MG63 (cell line): ENCODE measurements around the gene ADGRG6. TPM values are rescaled to one million over a fixed set of nuclear protein-coding genes. Genes with fewer than 3 reads are reported as not detected.

Experiments
- DNase-seq: peaks from one replicate; pipeline ENCODE4 v3.0.0-alpha.2; 2020
- H3K27me3 ChIP-seq: fragments of 250-450 bp; sonication (Bioruptor Pico); 2 replicates; pipeline ENCODE4 v1.5.1; 2020; ENCODE audit warnings: mild to moderate bottlenecking, moderate library complexity
- H3K36me3 ChIP-seq: fragments of 250-450 bp; sonication (Bioruptor Pico); 2 replicates; pipeline ENCODE4 v1.5.1; 2020; ENCODE audit warnings: mild to moderate bottlenecking, moderate library complexity
- H3K4me3 ChIP-seq: fragments of 250-450 bp; sonication (Bioruptor Pico); 2 replicates; pipeline ENCODE4 v1.5.1; 2020; ENCODE audit warnings: mild to moderate bottlenecking, moderate library complexity
- H3K9me3 ChIP-seq: fragments of 250-450 bp; sonication (Bioruptor Pico); 2 replicates; pipeline ENCODE4 v1.5.1; 2020; ENCODE audit warnings: mild to moderate bottlenecking, moderate library complexity
- total RNA-seq: library from RNA; depleted of rRNA; stranded (reverse); fragments of >200 nt; shearing (Covaris generic); gene quantifications from 2 replicates; pipeline ENCODE4 v1.2.3, GENCODE V29; 2014; ENCODE audit warnings: low replicate concordance; rRNA removed

Gene ADGRG6
- total RNA-seq = 0.64 and 0.99 TPM in 2 replicates

- peaks cover 3% of the 10 kb centered on the region for H3K9me3 ChIP-seq
- no peaks in the 10 kb centered on the region for H3K36me3 ChIP-seq
- peak within 1 kb of the TSS; percentile 63 for H3K4me3 ChIP-seq
- H3K27me3 ChIP-seq = no peaks in the 10 kb centered on the region
- peak; percentile 56 for DNase-seq
Observed at GRCh38 chr6:142301651-142302391, at the start of gene ADGRG6. ADGRG6 (plus strand) TSS chr6:142302007; CDS start chr6:142302330, 323 bp downstream.

GRCh38 chr6:142254513-142254912, 47.3 kb upstream of the ADGRG6 start:
- no peak for DNase-seq
- Histone ChIP-seq H3K36me3 (no peaks in the 10 kb centered on the region), H3K4me3 (no peak overlapping the region), H3K27me3 (no peaks in the 10 kb centered on the region), H3K9me3 (no peaks in the 10 kb centered on the region)

- DNase-seq = no peak
Observed at GRCh38 chr6:142255785-142256184, 46.0 kb upstream of the ADGRG6 start.

GRCh38 chr6:142258305-142258704, 43.5 kb upstream of the ADGRG6 start:
- Histone ChIP-seq H3K9me3 (0 out of 2 replicates have a peak, but pooled peaks cover 2% of the 10 kb centered on the region), H3K4me3 (no peak overlapping the region), H3K36me3 (no peaks in the 10 kb centered on the region), H3K27me3 (no peaks in the 10 kb centered on the region)
- no peak for DNase-seq

More at GRCh38 chr6:142255785-142256184, 46.0 kb upstream of the ADGRG6 start:
- no peaks in the 10 kb centered on the region for H3K27me3 ChIP-seq
- no peaks in the 10 kb centered on the region for H3K36me3 ChIP-seq
- H3K9me3 ChIP-seq = no peaks in the 10 kb centered on the region
- no peak overlapping the region for H3K4me3 ChIP-seq

DNA sequence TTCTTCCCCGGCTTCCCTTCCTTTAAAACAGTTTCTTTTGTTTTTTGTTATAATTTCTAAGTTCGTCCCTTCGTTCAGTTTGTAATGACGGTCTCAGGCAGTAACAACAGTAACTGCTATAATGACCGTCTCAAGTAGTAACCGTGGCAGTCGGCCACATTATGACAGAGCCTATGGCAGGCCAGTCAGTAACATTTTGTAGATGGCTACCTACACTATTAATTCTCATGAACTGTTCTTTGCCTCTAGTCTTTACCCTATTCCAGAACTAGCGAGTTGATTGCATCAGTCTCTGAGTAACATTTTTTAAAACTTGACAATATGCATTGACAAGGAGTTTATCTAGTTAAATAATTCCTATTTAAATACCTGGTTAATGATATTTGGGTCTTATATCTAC, 43.0 kb upstream of the ADGRG6 start:
- H3K27me3 ChIP-seq = no peaks in the 10 kb centered on the region
- H3K36me3 ChIP-seq = no peaks in the 10 kb centered on the region
- DNase-seq = no peak
- H3K9me3 ChIP-seq = 0 out of 2 replicates have a peak, but pooled peaks cover 2% of the 10 kb centered on the region
- no peak overlapping the region for H3K4me3 ChIP-seq

- no peak for DNase-seq
- Histone ChIP-seq H3K4me3 (no peak overlapping the region), H3K9me3 (0 out of 2 replicates have a peak, but pooled peaks cover 2% of the 10 kb centered on the region)
Observed at GRCh38 chr6:142260748-142261147, 41.1 kb upstream of the ADGRG6 start.

DNA sequence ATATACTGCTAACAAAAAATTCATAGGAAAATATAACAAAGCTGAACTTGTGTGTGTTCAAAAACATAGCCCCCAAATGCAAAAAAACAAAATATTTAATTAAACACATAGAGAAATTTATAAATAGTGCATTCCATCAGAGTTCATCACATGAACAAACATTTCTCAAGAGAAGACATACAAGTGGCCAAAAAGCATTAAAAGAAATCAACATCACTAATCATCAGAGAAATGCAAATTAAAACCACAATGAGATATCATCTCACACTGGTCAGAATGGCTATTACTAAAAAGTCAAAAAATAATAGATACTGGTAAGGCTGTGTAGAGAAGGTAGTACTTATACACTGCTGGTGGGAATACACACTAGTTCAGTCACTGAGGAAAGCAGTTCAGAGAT, 39.6 kb upstream of the ADGRG6 start:
- H3K4me3 ChIP-seq = no peak overlapping the region
- no peak for DNase-seq
- H3K36me3 ChIP-seq = no peaks in the 10 kb centered on the region
- 0 out of 2 replicates have a peak, but pooled peaks cover 2% of the 10 kb centered on the region for H3K9me3 ChIP-seq
- H3K27me3 ChIP-seq = no peaks in the 10 kb centered on the region; the same call in 1 of the 2 replicates

More at GRCh38 chr6:142260748-142261147, 41.1 kb upstream of the ADGRG6 start:
- no peaks in the 10 kb centered on the region; the same call in 1 of the 2 replicates for H3K27me3 ChIP-seq
- H3K36me3 ChIP-seq = no peaks in the 10 kb centered on the region

DNA sequence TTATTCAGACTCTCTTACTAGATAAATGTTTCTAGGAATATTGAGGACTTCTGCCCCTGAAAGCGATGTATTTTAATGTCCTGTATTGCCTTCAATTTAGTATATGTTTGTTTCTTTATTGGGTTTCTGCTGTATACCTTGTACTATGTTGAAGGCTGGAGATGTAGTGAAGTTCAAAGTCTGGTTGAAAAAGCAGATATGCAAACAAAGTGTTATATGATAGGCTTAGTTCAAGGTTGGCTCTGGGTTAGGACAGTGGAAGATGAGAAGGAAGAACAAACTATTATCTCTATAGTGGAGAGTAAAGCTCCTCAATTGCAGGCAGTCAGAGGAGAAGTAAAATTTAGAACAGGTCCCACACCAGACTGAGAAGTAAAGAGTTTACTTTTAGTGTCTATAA, 36.3 kb upstream of the ADGRG6 start:
- Histone ChIP-seq H3K27me3 (no peaks in the 10 kb centered on the region; the same call in 1 of the 2 replicates), H3K4me3 (no peak overlapping the region), H3K36me3 (no peaks in the 10 kb centered on the region), H3K9me3 (0 out of 2 replicates have a peak, but pooled peaks cover 2% of the 10 kb centered on the region)
- DNase-seq = no peak

- Histone ChIP-seq H3K9me3 (0 out of 2 replicates have a peak, but pooled peaks cover 2% of the 10 kb centered on the region), H3K27me3 (no peaks in the 10 kb centered on the region; the same call in 1 of the 2 replicates)
Observed at GRCh38 chr6:142266060-142266459, 35.7 kb upstream of the ADGRG6 start.

GRCh38 chr6:142271476-142271875, 30.3 kb upstream of the ADGRG6 start:
- no peak for DNase-seq
- Histone ChIP-seq H3K27me3 (no peaks in the 10 kb centered on the region), H3K4me3 (no peak overlapping the region), H3K9me3 (no peaks in the 10 kb centered on the region), H3K36me3 (no peaks in the 10 kb centered on the region)

More at GRCh38 chr6:142266060-142266459, 35.7 kb upstream of the ADGRG6 start:
- no peak for DNase-seq
- Histone ChIP-seq H3K4me3 (no peak overlapping the region), H3K36me3 (no peaks in the 10 kb centered on the region)

GRCh38 chr6:142274656-142275055, 27.2 kb upstream of the ADGRG6 start:
- Histone ChIP-seq H3K4me3 (no peak overlapping the region), H3K9me3 (no peaks in the 10 kb centered on the region), H3K27me3 (no peaks in the 10 kb centered on the region), H3K36me3 (no peaks in the 10 kb centered on the region)
- no peak for DNase-seq

DNA sequence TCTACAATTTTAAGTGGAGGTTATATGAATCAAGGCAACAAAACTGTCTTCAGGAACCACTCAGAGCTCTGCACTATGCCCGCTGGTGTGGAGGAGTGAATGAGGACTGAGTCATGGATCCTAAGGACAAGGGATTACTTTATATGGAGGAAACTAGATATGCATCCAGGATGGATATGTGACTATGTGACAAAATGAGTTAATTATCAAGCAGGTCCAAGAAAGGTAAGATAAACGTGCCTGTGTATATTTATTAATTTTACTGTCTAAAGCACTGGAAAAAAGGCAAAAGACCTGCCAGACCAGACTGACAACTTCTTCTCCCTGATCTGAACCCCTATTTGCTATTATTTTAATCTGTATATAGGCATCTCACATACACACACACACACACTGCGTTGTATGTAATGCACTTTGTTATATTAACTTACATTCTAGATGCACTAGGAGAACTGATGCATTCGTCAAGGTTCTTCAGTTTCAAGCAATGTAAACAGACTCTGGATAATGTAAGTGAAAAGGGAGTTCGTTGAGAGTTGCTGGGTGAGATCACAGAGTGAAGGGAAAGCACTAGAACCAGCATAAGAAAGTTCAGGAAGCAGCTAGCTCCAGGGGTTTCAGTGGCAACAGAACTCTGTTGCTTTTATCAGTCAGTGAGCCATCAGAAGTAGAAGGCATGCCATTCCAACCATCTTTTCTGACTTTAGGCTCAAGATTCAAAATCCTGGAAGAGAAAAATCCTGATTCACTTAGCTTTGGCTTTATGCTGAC, 26.4 kb upstream of the ADGRG6 start:
- DNase-seq = no peak

GRCh38 chr6:142276256-142276655, 25.6 kb upstream of the ADGRG6 start:
- no peak for DNase-seq
- Histone ChIP-seq H3K27me3 (no peaks in the 10 kb centered on the region), H3K9me3 (0 out of 2 replicates have a peak, but pooled peaks cover 3% of the 10 kb centered on the region), H3K4me3 (no peak overlapping the region), H3K36me3 (no peaks in the 10 kb centered on the region)

More for the DNA sequence above, 26.4 kb upstream of the ADGRG6 start:
- Histone ChIP-seq H3K4me3 (no peak overlapping the region), H3K9me3 (no peaks in the 10 kb centered on the region), H3K36me3 (no peaks in the 10 kb centered on the region), H3K27me3 (no peaks in the 10 kb centered on the region)

DNA sequence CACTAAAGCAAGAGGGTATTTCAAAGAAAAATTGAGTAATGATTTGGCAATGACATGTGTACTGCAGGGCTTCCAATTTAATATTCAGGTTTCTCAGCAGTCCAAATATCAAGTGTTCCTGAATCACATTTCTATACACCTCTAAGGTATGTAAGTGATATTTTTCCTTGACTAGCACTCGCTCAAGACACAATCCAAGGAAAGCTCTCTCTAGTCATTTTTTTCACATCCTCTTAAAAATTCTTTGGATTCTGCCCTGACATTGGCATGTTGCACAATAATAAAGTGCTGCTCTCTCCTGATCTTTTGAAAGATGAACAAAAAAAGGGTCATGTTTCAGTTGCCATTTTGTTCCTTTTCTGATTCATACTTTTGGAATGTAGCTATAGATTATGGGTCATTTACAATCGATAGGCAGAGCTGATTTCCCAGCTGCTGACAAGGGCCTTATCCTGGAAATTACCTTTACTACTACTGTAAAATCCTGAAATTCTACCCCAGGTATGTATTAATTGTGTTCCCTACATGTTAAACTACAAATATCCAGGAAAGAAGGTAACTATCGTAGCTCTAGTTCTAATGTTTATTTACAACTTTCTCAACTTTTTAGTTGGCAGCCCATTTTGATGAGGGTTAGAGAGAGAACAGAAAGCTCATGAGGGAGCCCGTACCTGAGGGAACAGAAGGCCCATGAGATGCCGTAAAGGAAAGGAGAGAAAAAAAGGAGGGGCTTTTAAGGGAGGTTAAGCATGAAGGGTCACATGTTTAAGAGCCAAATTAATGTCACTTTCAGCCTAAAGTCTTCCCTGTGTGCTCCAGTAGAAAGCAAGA, 22.2 kb upstream of the ADGRG6 start:
- DNase-seq = no peak
- H3K36me3 ChIP-seq = no peaks in the 10 kb centered on the region
- H3K4me3 ChIP-seq = no peak overlapping the region
- peaks cover 5% of the 10 kb centered on the region; the same call in 1 of the 2 replicates for H3K9me3 ChIP-seq
- no peaks in the 10 kb centered on the region for H3K27me3 ChIP-seq

GRCh38 chr6:142280265-142280664, 21.5 kb upstream of the ADGRG6 start:
- Histone ChIP-seq H3K27me3 (no peaks in the 10 kb centered on the region), H3K9me3 (peaks cover 6% of the 10 kb centered on the region), H3K36me3 (no peaks in the 10 kb centered on the region), H3K4me3 (no peak overlapping the region)
- DNase-seq = no peak

DNA sequence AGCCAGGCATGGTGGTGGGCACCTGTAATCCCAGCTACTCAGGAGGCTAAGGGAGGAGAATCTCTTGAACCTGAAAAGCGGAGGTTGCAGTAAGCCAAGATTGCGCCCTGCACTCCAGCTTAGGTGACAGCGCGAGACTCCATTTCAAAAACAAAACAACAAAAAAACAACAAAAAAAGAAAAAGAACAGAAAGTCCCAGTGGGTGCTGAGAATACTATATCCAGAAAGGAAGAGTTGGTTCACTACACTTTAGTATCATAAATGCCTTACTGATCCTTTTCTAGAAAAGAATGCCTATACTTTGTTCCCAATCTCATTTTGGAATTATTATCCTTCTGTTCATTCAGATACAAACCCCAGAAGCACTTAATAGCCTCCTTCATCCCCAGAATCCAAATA, 20.9 kb upstream of the ADGRG6 start:
- H3K4me3 ChIP-seq = no peak overlapping the region
- DNase-seq = no peak
- H3K27me3 ChIP-seq = no peaks in the 10 kb centered on the region
- no peaks in the 10 kb centered on the region for H3K36me3 ChIP-seq
- H3K9me3 ChIP-seq = peaks cover 7% of the 10 kb centered on the region
